Stomach smooth muscle (tissue), 2 donors: ENCODE measurements around the gene ERP27.

Experiments used
- H3K27ac ChIP-seq: one replicate; pipeline ENCODE4 v1.7.0; 2013; ENCODE audit warnings: mild to moderate bottlenecking, low read length, inconsistent platforms
- H3K27me3 ChIP-seq, 2 donors: one replicate each; pipeline ENCODE4 v1.7.0; 2013; ENCODE audit warnings: low read length in 2 of 2; ENCODE audit not compliant: insufficient read depth in 2 of 2, control insufficient read depth in 1 of 2
- H3K36me3 ChIP-seq, 2 donors: one replicate each; pipeline ENCODE4 v1.7.0; 2013; ENCODE audit warnings: low read length in 2 of 2; ENCODE audit not compliant: control insufficient read depth in 2 of 2, insufficient read depth in 2 of 2
- H3K4me1 ChIP-seq: one replicate; pipeline ENCODE4 v1.7.0; 2013; ENCODE audit warnings: low read length; ENCODE audit not compliant: control insufficient read depth, insufficient read depth
- H3K4me3 ChIP-seq, 2 donors: one replicate each; pipeline ENCODE4 v1.7.0; 2013; ENCODE audit warnings: low read length in 2 of 2
- H3K9ac ChIP-seq, 2 donors: one replicate each; pipeline ENCODE4 v1.7.0; 2013; ENCODE audit warnings: low read length in 2 of 2, mild to moderate bottlenecking in 1 of 2
- H3K9me3 ChIP-seq, 2 donors: one replicate each; pipeline ENCODE4 v1.7.0; 2013; ENCODE audit warnings: low read length in 2 of 2; ENCODE audit not compliant: control insufficient read depth in 2 of 2
- donor health status: healthy.
- donor health status: Pancreatic carcinoma.

The ERP27 gene

GRCh38 chr12:14937014-14937413 lies 1.3 kb downstream of the ERP27 start:
- no peaks in the 10 kb centered on the region for H3K9me3 ChIP-seq
- H3K27ac ChIP-seq, result no peak overlapping the region
- H3K9ac ChIP-seq, result no peak overlapping the region
- H3K27me3 ChIP-seq, result no peaks in the 10 kb centered on the region
- H3K4me3 ChIP-seq, result no peak overlapping the region
- no peaks in the 10 kb centered on the region for H3K4me1 ChIP-seq
- H3K36me3 ChIP-seq, result no peaks in the 10 kb centered on the region

GRCh38 chr12:14936224-14936861 lies 2.0 kb downstream of the ERP27 start:
- H3K9me3 ChIP-seq, result no peaks in the 10 kb centered on the region
- no peak overlapping the region for H3K9ac ChIP-seq
- H3K4me1 ChIP-seq, result no peaks in the 10 kb centered on the region
- no peaks in the 10 kb centered on the region for H3K27me3 ChIP-seq
- no peak overlapping the region for H3K4me3 ChIP-seq
- no peak overlapping the region for H3K27ac ChIP-seq
- H3K36me3 ChIP-seq, result no peaks in the 10 kb centered on the region

GRCh38 chr12:14935031-14935430 lies 3.3 kb downstream of the ERP27 start:
- no peaks in the 10 kb centered on the region for H3K4me1 ChIP-seq

GRCh38 chr12:14934511-14934910 lies 3.8 kb downstream of the ERP27 start:
- no peak overlapping the region for H3K27ac ChIP-seq
- no peaks in the 10 kb centered on the region for H3K9me3 ChIP-seq
- no peaks in the 10 kb centered on the region for H3K27me3 ChIP-seq
- H3K4me1 ChIP-seq, result no peaks in the 10 kb centered on the region
- no peak overlapping the region for H3K9ac ChIP-seq
- H3K4me3 ChIP-seq, result no peak overlapping the region
- H3K36me3 ChIP-seq, result no peaks in the 10 kb centered on the region

More at GRCh38 chr12:14935031-14935430, 3.3 kb downstream of the ERP27 start:
- no peak overlapping the region for H3K4me3 ChIP-seq
- H3K27me3 ChIP-seq, result no peaks in the 10 kb centered on the region
- no peaks in the 10 kb centered on the region for H3K36me3 ChIP-seq
- H3K9ac ChIP-seq, result no peak overlapping the region
- H3K27ac ChIP-seq, result no peak overlapping the region
- no peaks in the 10 kb centered on the region for H3K9me3 ChIP-seq

- no peaks in the 10 kb centered on the region for H3K9me3 ChIP-seq
These were observed 6.4 kb downstream of the ERP27 start for GRCh38 chr12:14931791-14932560.

GRCh38 chr12:14931359-14931758 lies 7.0 kb downstream of the ERP27 start:
- Histone ChIP-seq H3K27ac (no peak overlapping the region), H3K36me3 (no peaks in the 10 kb centered on the region), H3K4me1 (no peaks in the 10 kb centered on the region), H3K9me3 (no peaks in the 10 kb centered on the region), H3K4me3 (no peak overlapping the region), H3K27me3 (no peaks in the 10 kb centered on the region), H3K9ac (no peak overlapping the region)

More at GRCh38 chr12:14931791-14932560, 6.4 kb downstream of the ERP27 start:
- Histone ChIP-seq H3K36me3 (no peaks in the 10 kb centered on the region), H3K4me1 (no peaks in the 10 kb centered on the region), H3K4me3 (no peak overlapping the region), H3K27ac (no peak overlapping the region), H3K9ac (no peak overlapping the region), H3K27me3 (no peaks in the 10 kb centered on the region)

- H3K9ac ChIP-seq, result no peak overlapping the region
- no peak overlapping the region for H3K27ac ChIP-seq
- no peaks in the 10 kb centered on the region for H3K4me1 ChIP-seq
These were observed 8.0 kb downstream of the ERP27 start for GRCh38 chr12:14930299-14930698.

GRCh38 chr12:14928931-14929330 lies 9.4 kb downstream of the ERP27 start:
- Histone ChIP-seq H3K27ac (no peak overlapping the region), H3K9me3 (no peaks in the 10 kb centered on the region), H3K27me3 (no peaks in the 10 kb centered on the region), H3K4me1 (no peaks in the 10 kb centered on the region), H3K36me3 (no peaks in the 10 kb centered on the region), H3K4me3 (peak overlapping the region in 1 of 2 donors; percentile 23), H3K9ac (no peak overlapping the region)

More at GRCh38 chr12:14930299-14930698, 8.0 kb downstream of the ERP27 start:
- Histone ChIP-seq H3K27me3 (no peaks in the 10 kb centered on the region), H3K36me3 (no peaks in the 10 kb centered on the region), H3K9me3 (no peaks in the 10 kb centered on the region), H3K4me3 (no peak overlapping the region)

GRCh38 chr12:14927267-14927666 lies 11.1 kb downstream of the ERP27 start:
- Histone ChIP-seq H3K9ac (no peak overlapping the region), H3K9me3 (no peaks in the 10 kb centered on the region), H3K36me3 (no peaks in the 10 kb centered on the region), H3K4me3 (no peak overlapping the region), H3K27ac (no peak overlapping the region), H3K4me1 (no peaks in the 10 kb centered on the region), H3K27me3 (no peaks in the 10 kb centered on the region)

- Histone ChIP-seq H3K4me3 (no peak overlapping the region), H3K36me3 (no peaks in the 10 kb centered on the region), H3K9ac (no peak overlapping the region)
These were observed 13.8 kb downstream of the ERP27 start for GRCh38 chr12:14924541-14924940.

GRCh38 chr12:14923944-14924343 lies 14.4 kb downstream of the ERP27 start:
- no peaks in the 10 kb centered on the region for H3K27me3 ChIP-seq
- H3K4me3 ChIP-seq, result no peak overlapping the region
- H3K4me1 ChIP-seq, result no peaks in the 10 kb centered on the region
- H3K9ac ChIP-seq, result no peak overlapping the region
- no peaks in the 10 kb centered on the region for H3K36me3 ChIP-seq
- H3K27ac ChIP-seq, result no peak overlapping the region
- no peaks in the 10 kb centered on the region for H3K9me3 ChIP-seq

More at GRCh38 chr12:14924541-14924940, 13.8 kb downstream of the ERP27 start:
- Histone ChIP-seq H3K27ac (no peak overlapping the region), H3K4me1 (no peaks in the 10 kb centered on the region), H3K27me3 (no peaks in the 10 kb centered on the region), H3K9me3 (no peaks in the 10 kb centered on the region)
